Keratinocyte (primary cell): ENCODE measurements around the gene LGALS7.

Experiments used
- CTCF ChIP-seq, 3 experiments: IDR thresholded peaks in 1 of 3; conservative IDR thresholded peaks in 1 of 3; optimal IDR thresholded peaks in 1 of 3; 2 replicates in 2 of 3; 3 replicates in 1 of 3; pipeline versions ENCODE3 to v1.5.1; 2011; ENCODE audit warnings: low read length in 3 of 3, mild to moderate bottlenecking in 3 of 3, moderate library complexity in 2 of 3, control low read depth in 1 of 3, inconsistent platforms in 1 of 3; ENCODE audit not compliant: insufficient read depth in 2 of 3; ENCODE audit errors: extremely low read depth in 1 of 3
- EZH2 ChIP-seq: IDR thresholded peaks from one replicate; pipeline ENCODE4 v1.6.1; 2012; ENCODE audit warnings: inconsistent platforms, mild to moderate bottlenecking, low read length, moderate library complexity

- TF ChIP-seq CTCF (optimal IDR thresholded peaks at IDR 0.05 in 1 of 3, IDR thresholded peaks at IDR 0.05 in 1 of 3, conservative IDR thresholded peaks at IDR 0.05 in 1 of 3; ENCODE audit: extremely low read depth in 1 of 3, insufficient read depth in 2 of 3, low read length in 3 of 3), result no peak
- no peak for TF ChIP-seq EZH2
These were observed 45.3 kb downstream of the LGALS7 start for GRCh38 chr19:38727868-38728660.
